Uterus (tissue), 2 donors: ENCODE data around the gene ECD.

ENCODE experiments used
- CTCF ChIP-seq, 4 experiments: fragments of 200-600 bp in 2 of 4; fragments of 450-650 bp in 2 of 4; sonication (generic) in 2 of 4; IDR thresholded peaks; one replicate each; pipeline ENCODE4 v1.5.1; 2016 to 2019; ENCODE audit warnings: antibody characterized with exemption in 4 of 4, mild to moderate bottlenecking in 2 of 4, moderate library complexity in 1 of 4
- POLR2A ChIP-seq, 2 donors: fragments of 450-650 bp; IDR thresholded peaks; one replicate each; pipeline ENCODE4 v1.6.1; 2016; ENCODE audit warnings: antibody characterized with exemption in 2 of 2, mild to moderate bottlenecking in 1 of 2, moderate library complexity in 1 of 2

GRCh38 chr10:73136627-73137026 lies 31.2 kb downstream of the ECD start:
- TF ChIP-seq CTCF (IDR thresholded peaks at IDR 0.05): no peak
- TF ChIP-seq POLR2A (IDR thresholded peaks at IDR 0.05): no peak
